ENCODE data around the gene MRTO4. TPM values are rescaled to one million over a fixed set of nuclear protein-coding genes. Genes with fewer than 3 reads are reported as not detected.

Gene MRTO4
- total and polyA plus RNA-seq, 2 of the 13 experiments (the other 11 are each of a cell fraction or from before 2014, with no cell fraction given) = 28.1 to 59.2 TPM

- TF ChIP-seq ATF6 (CRISPR knock-in tag; conservative IDR thresholded peaks at IDR 0.05) (no peak), TRAFD1 (CRISPR knock-in tag; IDR thresholded peaks at IDR 0.05; ENCODE audit: borderline replicate concordance) (no peak), GFI1 (CRISPR knock-in tag; IDR thresholded peaks at IDR 0.05; ENCODE audit: borderline replicate concordance) (peak; percentile 29; the same call in 1 of the 2 replicates), THAP11 (CRISPR knock-in tag; IDR thresholded peaks at IDR 0.05) (peak; percentile 55; the same call in 1 of the 2 replicates), REST (IDR thresholded peaks at IDR 0.05; ENCODE audit: borderline replicate concordance in 1 of 2, low read depth in 1 of 2, low read length in 2 of 2) (no peak), PRDM10 (CRISPR knock-in tag; IDR thresholded peaks at IDR 0.05; ENCODE audit: low read depth) (no peak), RFX3 (CRISPR knock-in tag; IDR thresholded peaks at IDR 0.05) (no peak), SRSF4 (IDR thresholded peaks at IDR 0.05; ENCODE audit: low read depth, low read length, poor library complexity, severe bottlenecking) (no peak), THYN1 (CRISPR knock-in tag; IDR thresholded peaks at IDR 0.05; ENCODE audit: borderline replicate concordance, low read depth) (no peak), HDAC6 (IDR thresholded peaks at IDR 0.05; ENCODE audit: low read depth, low read length) (no peak), TCF7L2 (IDR thresholded peaks at IDR 0.05; ENCODE audit: low read depth, low read length) (no peak), HDAC2 (CRISPR knock-in tag; IDR thresholded peaks at IDR 0.05) (peak; percentile 60; the same call in 1 of the 2 replicates), NCOA2 (CRISPR knock-in tag; IDR thresholded peaks at IDR 0.05) (peak; percentile 83), HMGA1 (CRISPR knock-in tag; conservative IDR thresholded peaks at IDR 0.05) (no peak), REXO4 (CRISPR knock-in tag; IDR thresholded peaks at IDR 0.05; ENCODE audit: borderline replicate concordance) (no peak)
Measured at GRCh38 chr1:19222979-19223824, 28.4 kb upstream of the MRTO4 start (continued).
